ENCODE data around the gene TAB2.
A peak's percentile ranks its signal among the peaks of the same experiment; 100 is the strongest.

TAB2 gene, protein sequence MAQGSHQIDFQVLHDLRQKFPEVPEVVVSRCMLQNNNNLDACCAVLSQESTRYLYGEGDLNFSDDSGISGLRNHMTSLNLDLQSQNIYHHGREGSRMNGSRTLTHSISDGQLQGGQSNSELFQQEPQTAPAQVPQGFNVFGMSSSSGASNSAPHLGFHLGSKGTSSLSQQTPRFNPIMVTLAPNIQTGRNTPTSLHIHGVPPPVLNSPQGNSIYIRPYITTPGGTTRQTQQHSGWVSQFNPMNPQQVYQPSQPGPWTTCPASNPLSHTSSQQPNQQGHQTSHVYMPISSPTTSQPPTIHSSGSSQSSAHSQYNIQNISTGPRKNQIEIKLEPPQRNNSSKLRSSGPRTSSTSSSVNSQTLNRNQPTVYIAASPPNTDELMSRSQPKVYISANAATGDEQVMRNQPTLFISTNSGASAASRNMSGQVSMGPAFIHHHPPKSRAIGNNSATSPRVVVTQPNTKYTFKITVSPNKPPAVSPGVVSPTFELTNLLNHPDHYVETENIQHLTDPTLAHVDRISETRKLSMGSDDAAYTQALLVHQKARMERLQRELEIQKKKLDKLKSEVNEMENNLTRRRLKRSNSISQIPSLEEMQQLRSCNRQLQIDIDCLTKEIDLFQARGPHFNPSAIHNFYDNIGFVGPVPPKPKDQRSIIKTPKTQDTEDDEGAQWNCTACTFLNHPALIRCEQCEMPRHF

DNA sequence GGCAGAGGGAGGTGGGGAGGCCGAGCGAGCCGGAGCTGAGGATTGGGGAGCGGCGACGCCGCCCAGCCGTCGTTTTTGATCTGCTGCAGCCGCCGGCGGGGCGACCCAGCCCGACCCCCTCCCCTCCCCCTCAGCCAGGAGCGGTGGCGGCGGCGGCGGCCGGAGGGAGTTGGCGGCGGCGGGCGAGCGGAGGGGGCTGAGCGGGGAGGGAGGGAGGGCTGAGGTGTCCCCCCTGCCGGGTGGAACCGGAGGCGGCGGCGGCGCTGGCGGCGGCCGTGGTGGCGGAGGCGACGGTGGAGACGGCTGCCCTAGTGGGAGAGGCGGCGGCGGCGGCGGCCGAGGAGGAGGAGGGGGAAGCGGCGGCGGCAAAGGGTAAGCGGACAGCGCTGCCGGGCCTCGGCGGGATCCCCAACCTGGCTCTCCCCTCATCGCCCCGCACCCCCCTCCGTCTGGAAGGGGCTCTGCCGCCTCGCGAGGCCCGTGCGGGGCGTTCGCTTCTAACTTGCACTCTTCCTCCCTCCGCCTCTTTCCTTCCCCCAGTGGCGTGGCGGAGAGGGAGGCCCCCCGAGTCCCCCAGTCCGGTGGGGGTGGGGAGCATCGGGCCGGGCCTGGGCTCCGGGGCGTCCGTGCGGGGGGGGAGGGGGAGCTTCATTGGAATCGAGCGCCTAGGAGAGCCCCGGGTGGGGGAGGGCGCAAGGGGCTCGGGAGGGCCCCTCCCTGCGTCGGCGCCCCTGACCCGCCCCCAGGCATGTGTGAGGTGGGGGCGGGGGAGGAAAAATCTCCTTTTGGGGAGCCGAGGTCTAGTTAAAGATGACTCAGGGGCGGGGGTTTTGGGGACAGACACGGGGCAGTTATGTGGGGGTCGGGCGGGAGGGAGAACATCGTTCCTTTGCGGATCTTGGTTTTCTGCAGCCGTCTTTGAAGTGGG lies at the start of gene TAB2:
TSS of gene TAB2 (plus strand) at position 69 of the 928 bp plus-strand sequence. CDS start 52,286 bp downstream, outside the sequence.
- DNase-seq (ENCODE audit: low read depth): peak; percentile 53

DNA sequence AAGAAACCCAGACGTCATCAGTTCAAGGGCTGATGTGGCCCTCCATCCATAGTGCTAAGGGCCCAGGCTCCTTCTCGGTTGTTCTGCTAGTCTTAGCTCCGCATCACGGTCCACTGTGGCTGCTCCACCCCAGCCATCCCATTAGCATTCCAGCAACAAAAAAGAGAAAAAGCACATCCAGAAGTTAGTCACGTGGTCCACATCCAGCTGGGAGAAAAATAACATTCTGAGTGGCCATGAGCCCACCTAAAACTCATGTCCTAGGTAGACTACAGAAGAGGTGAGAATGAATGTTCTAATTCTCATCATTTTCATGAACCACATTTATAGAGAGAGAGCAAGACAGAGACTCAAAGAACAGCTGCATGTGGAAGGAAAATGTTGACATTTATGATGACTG lies 49.4 kb upstream of the TAB2 start:
- DNase-seq (ENCODE audit: low read depth): no peak

DNA sequence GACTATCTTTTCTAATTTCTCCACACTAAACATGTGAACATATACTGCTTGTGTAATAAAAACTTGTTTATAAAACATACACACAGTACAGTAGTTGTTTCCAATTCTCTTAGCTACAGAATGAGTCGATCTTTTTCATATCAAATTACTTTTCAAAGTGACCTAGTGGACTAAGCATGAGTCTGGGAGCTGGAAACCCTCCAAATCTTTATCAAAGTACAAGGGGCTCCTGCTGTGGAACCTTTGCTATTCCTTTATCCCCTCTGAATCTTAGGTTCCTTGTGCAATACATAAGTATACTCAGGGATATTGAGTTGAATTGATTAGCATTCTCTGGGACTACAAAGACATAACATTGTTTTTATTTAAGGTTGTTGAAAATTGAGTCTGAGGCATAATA lies 48.7 kb upstream of the TAB2 start:
- no peak for DNase-seq (ENCODE audit: low read depth)

DNA sequence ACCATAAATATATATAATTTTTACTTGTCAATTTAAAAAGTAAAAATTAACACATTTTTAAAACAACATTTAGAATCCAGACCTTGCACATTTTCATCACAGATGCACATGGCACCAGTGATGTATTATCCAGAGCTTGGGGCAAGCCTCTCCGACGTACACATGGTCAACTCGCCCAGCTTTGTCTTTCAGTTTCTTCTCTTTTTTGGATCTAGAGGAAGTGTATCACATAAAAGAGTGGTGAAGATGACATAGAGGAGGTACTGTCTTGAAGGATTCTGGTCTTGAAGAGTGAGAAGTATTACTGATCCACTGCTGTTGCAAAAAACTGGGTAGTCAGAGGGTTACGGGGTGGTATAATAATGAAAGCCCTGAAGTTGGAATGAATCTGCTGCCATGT lies 46.9 kb upstream of the TAB2 start:
- DNase-seq (ENCODE audit: low read depth): no peak

DNA sequence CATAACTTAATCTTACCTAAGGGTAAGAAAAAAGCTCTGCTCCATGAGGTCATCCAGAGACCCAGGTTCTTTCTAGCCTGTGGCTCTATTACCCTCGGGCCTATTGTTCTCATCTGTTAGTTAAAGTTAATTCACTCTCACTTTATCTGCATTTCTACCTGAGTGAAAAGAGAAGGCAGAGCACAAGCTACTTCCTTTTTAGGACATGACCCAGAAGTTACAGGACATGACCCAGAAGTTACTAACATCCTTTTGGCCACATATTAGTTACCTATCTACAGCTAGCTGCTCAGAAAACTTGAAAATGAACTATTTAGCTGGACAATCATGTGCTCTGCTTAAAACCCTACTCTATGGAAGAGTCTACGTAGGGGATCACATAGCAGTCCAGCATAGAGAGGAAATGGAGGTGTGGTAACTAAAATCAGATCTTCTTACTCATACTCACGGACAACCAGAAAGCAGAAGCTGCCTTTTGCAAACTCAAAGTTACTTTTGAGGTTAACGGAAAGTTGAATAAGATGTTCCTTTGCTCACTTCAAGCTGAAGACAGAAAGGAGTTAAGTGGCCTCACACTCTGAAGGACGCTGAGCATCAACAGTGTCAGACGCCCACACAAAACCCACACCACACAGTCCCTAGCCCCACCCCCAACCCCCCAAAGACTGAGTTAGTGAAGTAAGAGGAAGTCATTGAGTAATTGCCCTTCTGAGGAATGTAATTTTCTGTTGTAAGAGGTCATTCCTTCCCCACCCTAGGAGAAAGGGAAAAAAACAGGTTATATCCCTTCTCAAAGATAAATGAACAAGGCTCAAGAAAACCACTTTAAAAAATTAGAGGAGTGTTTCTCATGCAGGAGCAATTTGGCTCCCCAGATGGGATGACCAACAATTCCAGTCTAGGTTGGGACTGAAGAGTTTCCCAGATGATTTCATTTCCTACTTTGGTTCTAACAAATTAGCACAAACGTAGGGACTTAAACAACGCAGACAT lies 45.9 kb upstream of the TAB2 start:
- peak; percentile 49 for DNase-seq (ENCODE audit: low read depth)

DNA sequence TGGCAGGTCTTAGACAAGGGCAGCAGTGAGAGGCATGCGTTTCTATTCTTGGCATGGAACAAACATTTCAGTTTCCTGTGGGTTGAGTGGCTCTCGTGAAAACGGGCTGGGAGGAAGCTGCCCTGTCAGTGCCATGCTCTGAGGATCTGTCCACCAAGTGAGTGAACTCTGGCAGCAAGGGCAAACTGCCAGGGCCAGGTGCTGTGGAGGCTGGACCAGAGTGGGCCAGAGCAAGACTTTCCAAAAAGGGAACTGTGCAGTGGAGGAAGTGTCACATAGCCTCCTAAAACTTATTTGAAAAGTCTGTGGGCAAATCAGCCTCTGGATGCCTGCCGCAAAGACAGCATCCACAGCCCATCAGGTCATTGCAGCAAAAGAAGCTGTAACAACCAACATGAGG lies 44.2 kb upstream of the TAB2 start:
- DNase-seq (ENCODE audit: low read depth): no peak

DNA sequence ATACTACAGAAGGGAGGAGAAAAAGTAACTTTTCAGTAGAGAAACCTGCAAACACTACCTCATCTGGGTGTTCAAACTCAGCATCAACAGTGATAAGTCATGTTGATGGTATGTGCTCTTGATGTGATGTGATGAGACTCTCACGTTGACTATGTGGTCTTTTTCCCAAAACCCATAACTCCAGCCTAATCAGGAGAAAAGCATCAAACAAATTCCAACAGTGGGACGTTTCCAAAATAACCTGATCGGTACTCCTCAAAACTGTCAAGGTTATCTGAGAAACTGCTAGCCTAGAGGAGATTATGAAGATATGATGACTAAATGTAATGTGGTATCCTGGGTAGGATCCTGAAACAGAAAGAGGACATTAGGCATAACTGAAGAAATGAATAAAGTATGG lies 41.9 kb upstream of the TAB2 start:
- no peak for DNase-seq (ENCODE audit: low read depth)

DNA sequence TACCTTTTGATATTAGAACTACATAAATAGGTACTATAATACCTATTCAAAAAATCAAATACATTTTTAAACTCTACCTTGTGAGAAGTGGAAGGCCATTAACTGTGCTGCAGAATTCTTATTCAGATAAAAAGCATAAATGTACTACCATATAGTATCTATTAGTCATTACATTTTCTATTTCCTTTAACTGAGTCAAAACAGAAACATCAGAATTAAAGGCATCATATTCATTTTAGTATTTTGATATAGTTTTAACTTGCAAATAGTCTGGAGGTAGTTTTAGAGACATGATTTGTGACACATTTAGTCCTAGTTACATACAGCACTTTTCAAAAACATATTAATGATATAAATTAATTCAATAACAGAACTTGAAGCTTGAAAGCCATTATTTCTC lies 39.9 kb upstream of the TAB2 start:
- DNase-seq (ENCODE audit: low read depth): no peak

DNA sequence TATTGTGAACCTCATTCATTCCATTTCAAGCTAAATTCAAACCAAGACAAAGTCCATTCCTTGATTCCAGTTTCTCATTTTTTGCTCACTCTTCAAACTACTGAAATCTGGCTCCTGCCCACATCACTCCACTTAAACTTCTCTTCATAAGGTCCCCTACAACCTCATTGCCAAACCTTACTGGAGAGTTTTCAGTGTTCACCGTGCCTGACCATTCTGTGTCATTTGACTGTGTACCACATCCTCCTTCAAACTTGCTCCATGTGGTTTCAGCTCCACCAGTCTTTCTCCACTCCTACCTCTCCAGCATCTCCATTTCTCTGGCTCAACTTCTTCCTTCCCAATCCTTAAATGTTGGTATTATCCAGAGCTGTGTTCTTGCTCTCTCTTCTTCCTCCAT lies 38.5 kb upstream of the TAB2 start:
- DNase-seq (ENCODE audit: low read depth): no peak

DNA sequence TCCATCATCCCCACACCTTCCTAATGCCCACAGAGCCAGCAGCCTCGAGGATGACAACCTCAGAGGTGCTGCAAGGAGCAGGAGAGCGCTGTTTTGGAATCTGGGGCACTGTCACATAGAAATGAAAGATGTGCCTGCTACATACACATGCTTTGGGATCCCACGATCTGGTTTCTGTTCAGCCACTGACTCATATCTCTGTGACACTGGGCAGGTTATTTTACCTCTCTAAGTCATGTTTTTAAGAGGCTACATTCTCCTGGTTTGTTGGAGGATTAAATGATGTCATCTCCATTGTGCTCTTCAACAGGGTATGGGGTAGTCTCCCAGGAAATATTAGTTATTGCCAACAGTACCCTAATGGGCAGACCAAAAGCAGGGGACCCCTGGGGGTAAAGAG lies 32.6 kb upstream of the TAB2 start:
- DNase-seq (ENCODE audit: low read depth): no peak

DNA sequence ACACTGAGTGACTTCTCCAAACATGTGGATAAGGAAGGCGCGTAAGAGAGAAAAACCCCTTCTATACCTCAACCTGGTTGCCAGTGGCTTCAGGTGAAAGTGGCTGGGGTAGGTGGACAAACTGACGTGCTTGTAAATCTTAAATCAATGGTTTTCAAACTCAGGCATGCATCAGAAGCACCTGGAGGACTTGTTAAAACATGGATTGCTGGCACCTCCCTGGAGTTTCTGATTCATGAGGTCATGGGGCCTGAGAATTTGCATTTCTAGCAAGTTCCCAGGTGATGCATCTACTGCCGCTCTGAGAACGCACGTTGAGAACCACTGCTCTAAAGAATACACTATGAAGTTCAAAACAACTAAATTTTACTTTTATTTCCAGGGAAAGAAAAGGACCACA lies 31.9 kb upstream of the TAB2 start:
- no peak for DNase-seq (ENCODE audit: low read depth)

DNA sequence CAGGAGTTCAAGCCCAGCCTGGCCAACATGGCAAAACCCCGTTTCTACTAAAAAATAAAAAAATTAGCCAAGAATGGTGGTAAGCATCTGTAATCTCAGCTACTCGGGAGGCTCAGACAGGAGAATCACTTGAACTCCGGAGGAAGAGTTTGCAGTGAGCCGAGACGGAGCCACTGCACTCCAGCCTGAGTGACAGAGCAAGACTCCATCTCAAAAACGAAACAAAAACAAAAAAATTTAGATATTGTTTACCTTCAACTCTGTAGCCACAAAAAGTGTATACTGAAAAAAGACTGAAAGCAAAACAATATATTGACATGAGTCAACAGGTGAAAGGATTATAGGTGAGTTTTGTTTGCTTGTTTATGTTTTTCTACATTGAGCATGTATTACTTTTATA lies 30.6 kb upstream of the TAB2 start:
- DNase-seq (ENCODE audit: low read depth): no peak

DNA sequence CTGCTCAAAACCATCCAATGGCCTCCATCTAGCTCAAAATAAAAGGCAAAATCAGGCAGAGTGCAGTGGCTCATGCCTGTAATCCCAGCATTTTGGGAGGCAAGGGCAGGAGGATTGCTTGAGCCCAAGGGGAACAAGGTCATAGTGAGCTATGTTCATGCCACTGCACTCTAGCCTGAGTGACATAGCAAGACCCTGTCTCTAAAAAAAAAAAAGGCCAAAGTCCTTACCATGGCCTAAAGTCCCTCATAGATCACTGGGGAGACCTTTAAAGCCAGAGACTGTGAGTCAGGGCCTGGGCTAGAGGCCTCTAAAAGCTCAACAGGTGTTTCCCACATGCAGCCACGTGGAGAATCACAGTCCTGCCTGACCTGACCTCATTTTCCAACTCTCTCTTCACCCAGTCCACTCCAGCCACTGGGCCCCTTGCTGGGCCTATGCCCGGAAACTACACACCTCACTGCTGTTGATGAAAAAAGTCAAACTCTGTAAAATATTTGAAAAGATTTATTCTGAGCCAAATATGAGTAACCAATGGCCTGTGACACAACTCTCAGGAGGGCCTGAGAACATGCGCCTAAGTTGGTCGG lies 28.2 kb upstream of the TAB2 start:
- no peak for DNase-seq (ENCODE audit: low read depth)

DNA sequence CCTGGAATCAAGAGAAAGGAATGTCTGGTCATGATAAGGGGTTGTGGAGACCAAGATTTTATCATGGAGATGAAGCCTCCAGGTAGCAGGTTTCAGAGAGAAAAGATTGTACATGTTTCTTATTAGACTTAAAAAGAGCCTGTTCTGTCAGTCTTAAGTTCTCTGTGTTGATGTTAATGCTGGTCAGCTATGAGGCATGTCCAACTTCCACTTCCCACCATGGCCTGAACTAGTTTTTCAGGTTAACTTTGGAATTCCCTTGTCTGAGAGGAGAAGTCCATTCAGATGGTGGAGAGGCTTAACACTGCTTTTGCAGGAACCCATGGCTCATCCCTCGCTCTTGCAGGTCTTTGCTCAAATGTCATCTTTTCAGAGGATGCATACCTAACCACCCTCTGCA lies 27.5 kb upstream of the TAB2 start:
- DNase-seq (ENCODE audit: low read depth): no peak

DNA sequence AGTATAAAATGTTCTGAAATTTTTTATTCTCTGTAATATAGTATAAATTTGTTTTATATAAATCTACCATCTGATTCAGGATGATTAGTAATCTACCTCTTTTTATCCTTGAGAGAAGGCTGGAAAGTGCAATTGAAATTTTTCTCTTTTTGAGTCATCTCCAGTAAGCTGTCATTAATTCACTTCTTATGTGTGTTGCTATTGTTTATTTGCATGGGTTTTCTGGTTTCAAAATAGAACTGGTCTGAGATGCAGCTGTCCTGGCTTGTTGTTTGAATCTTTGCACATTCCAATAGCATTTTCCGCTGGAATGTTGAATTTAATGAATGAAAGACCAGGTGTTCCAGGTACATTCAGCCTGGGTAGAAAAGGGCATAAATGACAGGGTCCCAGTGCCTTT lies 24.3 kb upstream of the TAB2 start:
- no peak for DNase-seq (ENCODE audit: low read depth)

DNA sequence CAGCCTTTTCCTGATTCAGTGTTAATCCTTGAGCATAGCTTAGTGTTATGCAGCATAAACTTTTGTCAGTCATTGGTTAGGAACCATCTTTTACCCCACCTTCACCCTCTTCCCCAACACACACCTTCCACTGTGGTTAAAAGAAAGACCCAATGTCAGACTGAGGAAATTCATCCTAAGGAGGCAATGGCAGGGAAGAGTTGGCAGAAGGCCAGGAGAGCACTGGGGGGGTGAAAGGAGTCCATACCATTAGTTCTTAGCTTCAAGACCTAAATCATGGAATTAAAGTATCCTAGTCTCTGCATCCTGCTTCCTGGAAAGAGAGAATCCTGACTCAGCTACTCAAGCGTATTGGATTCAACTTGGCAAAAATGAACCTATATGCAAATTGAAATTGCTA lies 16.9 kb upstream of the TAB2 start:
- DNase-seq (ENCODE audit: low read depth): no peak

DNA sequence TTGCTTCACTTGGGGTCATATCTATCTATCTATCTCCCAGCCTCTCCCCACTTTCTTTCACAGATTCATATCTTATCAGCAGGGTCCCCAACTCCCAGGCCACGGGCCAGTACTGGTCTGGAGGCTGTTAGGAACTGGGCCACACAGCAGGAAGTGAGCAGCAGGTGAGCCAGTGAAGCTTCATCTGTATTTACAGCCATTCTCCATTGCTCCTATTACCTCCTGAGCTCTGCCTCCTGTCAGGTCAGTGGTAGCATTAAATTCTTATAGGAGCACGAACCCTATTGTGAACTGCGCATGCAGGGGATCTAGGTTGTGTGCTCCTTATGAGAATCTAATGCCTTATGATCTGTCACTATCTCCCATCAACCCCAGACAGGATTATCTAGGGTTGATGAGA lies 14.8 kb upstream of the TAB2 start:
- DNase-seq (ENCODE audit: low read depth): no peak

DNA sequence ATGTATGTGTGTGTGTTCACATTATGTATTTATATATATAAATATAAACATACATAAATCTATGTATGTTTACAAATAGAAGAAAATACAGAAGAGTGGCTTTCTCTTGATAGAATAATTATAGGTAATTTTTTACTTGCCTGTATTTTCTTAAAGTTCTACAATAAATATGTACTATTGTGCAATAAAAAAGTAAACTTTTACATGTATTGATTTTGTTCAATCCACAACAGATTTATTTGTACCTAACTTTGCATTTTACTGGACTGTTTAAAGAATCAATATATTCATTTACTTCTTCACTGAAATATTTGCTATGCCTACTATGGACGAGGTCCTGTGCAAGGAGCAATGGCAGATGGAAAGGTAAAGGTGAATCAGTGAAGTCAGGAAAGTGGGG lies 14.0 kb upstream of the TAB2 start:
- no peak for DNase-seq (ENCODE audit: low read depth)

DNA sequence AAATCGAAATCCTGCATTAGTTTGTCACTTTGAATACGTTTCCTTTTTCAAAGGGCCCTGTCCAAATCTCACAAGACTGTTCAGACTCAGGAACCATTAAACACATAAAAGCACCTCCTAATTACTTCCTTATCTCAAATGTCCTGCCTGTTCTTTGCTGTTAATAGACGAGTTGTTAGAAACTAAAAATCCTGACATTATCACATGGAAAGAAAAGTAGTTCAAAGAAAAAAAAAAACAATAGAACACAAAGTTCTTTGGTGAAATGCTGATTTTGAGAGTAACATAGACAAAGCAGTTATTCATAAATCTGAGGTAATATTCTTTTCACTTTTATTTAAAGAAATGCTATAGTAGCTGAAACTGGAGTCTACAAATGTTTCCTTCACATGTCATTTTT lies 12.1 kb upstream of the TAB2 start:
- DNase-seq (ENCODE audit: low read depth): no peak

DNA sequence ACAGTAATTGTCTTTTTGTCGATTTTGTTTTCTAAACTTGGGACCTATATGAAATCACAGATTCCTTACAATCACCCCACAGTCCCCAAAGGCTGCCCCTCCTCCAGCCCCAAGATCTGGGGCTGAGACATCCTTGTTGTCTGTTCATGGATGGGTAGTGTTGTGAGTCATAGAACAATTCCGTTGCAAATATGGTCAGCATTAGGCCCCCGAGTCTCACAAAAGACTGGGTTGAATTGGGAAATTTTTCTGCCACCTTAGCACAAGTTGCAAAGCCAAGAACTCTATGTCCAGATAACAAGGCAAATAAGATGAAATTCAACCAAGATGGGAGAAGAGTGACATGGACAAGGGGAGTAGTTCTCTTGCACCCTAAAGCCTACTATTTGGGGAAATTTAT lies 10.5 kb upstream of the TAB2 start:
- no peak for DNase-seq (ENCODE audit: low read depth)

DNA sequence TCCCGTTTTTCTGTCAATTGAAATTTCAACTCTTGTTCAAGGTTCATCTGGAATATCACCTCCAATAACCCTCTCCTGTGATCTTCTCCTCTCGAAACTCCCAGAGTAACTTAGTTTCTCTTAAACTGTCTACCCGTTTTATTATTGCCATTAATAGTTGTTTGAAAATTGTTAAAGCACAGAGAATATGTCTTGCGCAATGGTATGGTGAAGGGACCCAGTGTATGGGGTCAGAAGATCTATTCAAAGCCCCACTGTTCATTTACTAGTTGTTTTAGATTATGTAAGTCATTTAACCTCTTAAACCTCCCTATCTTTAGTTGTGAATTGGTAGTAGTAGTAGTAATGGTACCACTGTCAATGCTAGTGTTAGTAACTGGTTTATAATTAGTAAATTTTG lies 6.2 kb upstream of the TAB2 start:
- DNase-seq (ENCODE audit: low read depth): no peak

Measured in stimulated activated CD8-positive, alpha-beta memory T cell treated with anti-CD3 and anti-CD28 coated beads, Interleukin-15, amount 100 ng/mL, for 1 hour (primary cell).